ENCODE results near the gene RNF103.

DNA sequence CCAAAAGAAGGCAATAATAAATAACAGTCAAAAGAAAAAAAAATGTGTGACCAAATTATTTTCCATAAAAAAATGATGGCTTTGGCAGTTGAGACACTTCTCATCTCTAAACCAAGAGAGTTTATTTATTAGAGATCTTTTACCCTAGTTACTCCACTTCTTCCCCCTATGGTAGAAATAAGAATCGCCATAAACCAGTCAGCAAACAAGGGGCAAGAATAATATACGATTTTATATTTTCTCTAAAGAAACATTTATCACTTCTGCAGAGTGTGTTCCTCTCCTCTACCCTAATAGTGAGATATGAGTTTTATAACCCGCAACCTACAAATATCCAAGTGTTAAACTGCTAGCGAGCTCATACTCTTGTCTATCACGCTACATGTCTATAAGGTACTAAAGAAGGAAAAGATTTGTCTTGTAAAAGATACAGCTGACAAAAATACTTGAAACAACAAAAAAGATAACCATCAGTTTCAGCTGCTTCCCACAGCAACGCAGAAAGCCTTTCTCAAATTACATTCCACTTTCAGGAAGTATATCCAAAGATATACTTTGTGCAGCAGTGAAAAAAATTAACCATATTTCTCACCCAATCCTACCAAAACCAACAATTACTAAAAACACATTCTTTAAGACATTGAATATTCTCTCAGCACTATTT, 2.3 kb downstream of the RNF103 start:
- TF ChIP-seq, protein P1, sequence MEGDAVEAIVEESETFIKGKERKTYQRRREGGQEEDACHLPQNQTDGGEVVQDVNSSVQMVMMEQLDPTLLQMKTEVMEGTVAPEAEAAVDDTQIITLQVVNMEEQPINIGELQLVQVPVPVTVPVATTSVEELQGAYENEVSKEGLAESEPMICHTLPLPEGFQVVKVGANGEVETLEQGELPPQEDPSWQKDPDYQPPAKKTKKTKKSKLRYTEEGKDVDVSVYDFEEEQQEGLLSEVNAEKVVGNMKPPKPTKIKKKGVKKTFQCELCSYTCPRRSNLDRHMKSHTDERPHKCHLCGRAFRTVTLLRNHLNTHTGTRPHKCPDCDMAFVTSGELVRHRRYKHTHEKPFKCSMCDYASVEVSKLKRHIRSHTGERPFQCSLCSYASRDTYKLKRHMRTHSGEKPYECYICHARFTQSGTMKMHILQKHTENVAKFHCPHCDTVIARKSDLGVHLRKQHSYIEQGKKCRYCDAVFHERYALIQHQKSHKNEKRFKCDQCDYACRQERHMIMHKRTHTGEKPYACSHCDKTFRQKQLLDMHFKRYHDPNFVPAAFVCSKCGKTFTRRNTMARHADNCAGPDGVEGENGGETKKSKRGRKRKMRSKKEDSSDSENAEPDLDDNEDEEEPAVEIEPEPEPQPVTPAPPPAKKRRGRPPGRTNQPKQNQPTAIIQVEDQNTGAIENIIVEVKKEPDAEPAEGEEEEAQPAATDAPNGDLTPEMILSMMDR (IDR thresholded peaks at IDR 0.05) = no peak
- TF ChIP-seq POLR2A (IDR thresholded peaks at IDR 0.05) = no peak

Measured in ovary (tissue), 3 donors.